Fibroblast of mammary gland (primary cell): ENCODE data around the gene SLC37A3.
"Not testable (repeated sequence)": the region's sequence is repeated elsewhere in the genome, so short reads cannot be mapped to it uniquely, and the experiment has no call there.

Source experiments
- DNase-seq: peaks from one replicate; pipeline ENCODE4 v3.0.0-alpha.2; 2010; ENCODE audit warnings: low read depth
- H3K4me3 ChIP-seq: 2 replicates; pipeline ENCODE4 v1.5.1; 2011; ENCODE audit warnings: low read depth, mild to moderate bottlenecking, low read length, moderate library complexity; ENCODE audit not compliant: control insufficient read depth
- CTCF ChIP-seq: conservative IDR thresholded peaks from 2 replicates; pipeline ENCODE4 v1.5.1; 2011; ENCODE audit warnings: low read depth, low read length, inconsistent platforms; ENCODE audit not compliant: control insufficient read depth, insufficient read depth

SLC37A3 gene

GRCh38 chr7:140417456-140418155 is 19.3 kb upstream of the SLC37A3 start:
- no peak for TF ChIP-seq CTCF
- no peak for DNase-seq

DNA sequence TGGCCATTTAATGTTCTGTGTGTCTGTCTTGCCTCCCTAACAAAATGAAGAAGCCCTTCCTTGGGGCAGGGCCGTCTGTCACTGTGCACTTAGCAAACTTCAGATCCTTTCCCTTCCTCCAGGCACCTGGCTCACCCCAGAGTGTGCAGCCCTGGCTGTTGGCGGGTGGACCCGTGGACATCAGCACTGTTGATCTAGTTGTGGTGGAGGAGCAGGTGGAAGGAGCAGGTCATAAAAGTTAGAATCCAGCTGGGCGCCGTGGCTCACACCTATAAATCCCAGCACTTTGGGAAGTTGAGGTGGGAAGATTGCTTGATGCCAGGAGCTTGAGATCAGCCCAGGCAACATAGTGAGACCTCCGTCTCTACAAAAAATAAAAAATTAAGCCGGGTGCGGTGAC is 18.2 kb upstream of the SLC37A3 start:
- TF ChIP-seq CTCF: no peak
- H3K4me3 ChIP-seq: no peak overlapping the region
- DNase-seq: no peak

More at GRCh38 chr7:140417456-140418155, 19.3 kb upstream of the SLC37A3 start:
- no peak overlapping the region for H3K4me3 ChIP-seq

- not testable (repeated sequence) for DNase-seq, H3K4me3 ChIP-seq
Measured at GRCh38 chr7:140415816-140416215, 17.5 kb upstream of the SLC37A3 start.

DNA sequence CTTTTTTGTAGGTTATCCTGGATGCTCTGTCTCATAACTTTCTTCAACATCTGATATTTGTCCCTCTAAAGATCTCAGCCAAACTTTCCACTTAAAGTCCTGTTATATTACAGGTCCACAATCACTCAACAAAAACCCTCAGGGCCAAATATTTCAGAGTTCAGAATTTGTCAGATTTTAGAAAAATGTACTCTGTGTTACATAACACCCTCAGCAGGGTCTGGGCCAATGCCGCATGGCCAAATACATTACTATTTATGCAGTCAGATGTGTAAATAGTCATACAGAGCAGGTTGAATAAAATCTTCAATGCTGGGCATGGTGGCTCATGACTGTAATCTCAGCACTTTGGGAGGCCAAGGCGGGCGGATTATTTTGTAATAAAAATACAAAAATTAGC is 17.0 kb upstream of the SLC37A3 start:
- TF ChIP-seq CTCF: no peak
- DNase-seq: no peak
- H3K4me3 ChIP-seq: no peak overlapping the region

GRCh38 chr7:140404565-140405065 is 6.3 kb upstream of the SLC37A3 start:
- no peak for DNase-seq
- H3K4me3 ChIP-seq: no peak overlapping the region

GRCh38 chr7:140403878-140404564 is 5.7 kb upstream of the SLC37A3 start, which contains the start of gene RAB19:
Gene RAB19, plus strand, starts transcription at chr7:140404058. Its CDS starts 3,589 bp downstream, at chr7:140407647.
- H3K4me3 ChIP-seq: no peak within 1 kb of the TSS
- TF ChIP-seq CTCF: no peak
- no peak for DNase-seq

More at GRCh38 chr7:140404565-140405065, 6.3 kb upstream of the SLC37A3 start:
- TF ChIP-seq CTCF: no peak

DNA sequence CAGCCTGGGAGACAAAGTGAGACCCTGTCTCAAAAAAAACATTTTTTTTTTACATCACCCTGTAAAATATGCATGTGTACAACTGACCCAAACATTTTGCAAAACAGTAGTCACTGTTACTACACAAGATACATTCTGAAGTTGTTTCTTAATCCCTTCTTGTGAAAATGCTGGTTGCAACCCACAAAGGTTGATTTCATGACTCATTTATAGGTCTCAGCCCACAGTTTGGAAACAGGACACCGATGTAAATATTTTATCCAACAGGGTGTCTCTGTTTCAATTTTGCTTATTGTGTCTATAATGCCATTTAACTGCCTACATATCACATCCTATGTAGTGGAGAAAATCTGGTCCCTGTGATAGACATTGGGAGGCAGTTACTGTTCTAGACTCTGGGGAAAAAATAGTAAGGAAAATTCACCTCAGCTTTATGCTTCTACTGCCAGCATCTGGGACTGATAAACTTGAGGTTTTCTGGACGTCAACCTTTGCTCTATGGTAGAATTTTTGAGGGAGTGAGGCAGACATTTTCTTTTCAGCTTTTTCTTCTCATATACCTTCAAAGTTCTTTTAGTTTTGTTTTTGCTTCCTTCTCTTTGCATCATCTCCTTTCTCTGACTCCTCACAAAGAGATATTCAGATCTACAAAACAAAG is 4.0 kb upstream of the SLC37A3 start:
- DNase-seq: peak; percentile 80
- TF ChIP-seq CTCF: no peak
- H3K4me3 ChIP-seq: no peak overlapping the region
